GM12873 (cell line): ENCODE data around the gene MAP3K20.

Experiments
- CTCF ChIP-seq: IDR thresholded peaks from 2 replicates; pipeline ENCODE4 v1.5.1; 2012; ENCODE audit warnings: low read depth, mild to moderate bottlenecking, moderate library complexity, low read length, control low read depth; ENCODE audit not compliant: insufficient read depth; ENCODE audit errors: missing control alignments

MAP3K20 gene

GRCh38 chr2:173159791-173160463 lies 84.3 kb downstream of the MAP3K20 start:
- no peak for TF ChIP-seq CTCF

GRCh38 chr2:173160618-173161017 lies 85.0 kb downstream of the MAP3K20 start:
- TF ChIP-seq CTCF: no peak

GRCh38 chr2:173161040-173161439 lies 85.4 kb downstream of the MAP3K20 start:
- TF ChIP-seq CTCF: no peak

- TF ChIP-seq CTCF: no peak
Observed at GRCh38 chr2:173161507-173161906, 85.9 kb downstream of the MAP3K20 start.

GRCh38 chr2:173164396-173164795 lies 88.8 kb downstream of the MAP3K20 start:
- TF ChIP-seq CTCF: no peak

- TF ChIP-seq CTCF: no peak
Observed at GRCh38 chr2:173165443-173166238, 90.0 kb downstream of the MAP3K20 start.

- TF ChIP-seq CTCF: no peak
Observed at GRCh38 chr2:173171321-173171720, 95.7 kb downstream of the MAP3K20 start.
